Uterus (tissue), 2 donors: Measurements from ENCODE around the gene ATP6V0E2.

Experiments used
- CTCF ChIP-seq, 4 experiments: fragments of 200-600 bp in 2 of 4; fragments of 450-650 bp in 2 of 4; sonication (generic) in 2 of 4; IDR thresholded peaks; one replicate each; pipeline ENCODE4 v1.5.1; 2016 to 2019; ENCODE audit warnings: antibody characterized with exemption in 4 of 4, mild to moderate bottlenecking in 2 of 4, moderate library complexity in 1 of 4
- POLR2A ChIP-seq, 2 donors: fragments of 450-650 bp; IDR thresholded peaks; one replicate each; pipeline ENCODE4 v1.6.1; 2016; ENCODE audit warnings: antibody characterized with exemption in 2 of 2, mild to moderate bottlenecking in 1 of 2, moderate library complexity in 1 of 2

GRCh38 chr7:149870701-149871483 is 2.9 kb upstream of the ATP6V0E2 start:
- TF ChIP-seq CTCF (IDR thresholded peaks at IDR 0.05) (no peak), POLR2A (IDR thresholded peaks at IDR 0.05) (no peak)
